Tibial artery (tissue), 4 donors: ENCODE results near the gene ADAMTS2.

ENCODE experiments used
- DNase-seq, 2 donors: peaks; one replicate each; pipeline ENCODE4 v3.0.0-alpha.2; 2019
- H3K27ac ChIP-seq, 2 donors: fragments of 200-600 bp; sonication (generic) in 1 of 2; 1 replicate in 1 of 2; 2 replicates in 1 of 2; pipeline ENCODE4 v1.5.1; 2018 to 2019; ENCODE audit warnings: mild to moderate bottlenecking in 1 of 2
- H3K27me3 ChIP-seq, 2 donors: fragments of 200-600 bp; sonication (generic) in 1 of 2; one replicate each; pipeline versions ENCODE4 v1.5.1 to v1.6.0; 2016 to 2019
- H3K36me3 ChIP-seq, 3 donors: fragments of 200-600 bp; sonication (generic) in 2 of 3; one replicate each; pipeline ENCODE4 v1.5.1; 2016 to 2019; ENCODE audit warnings: mild to moderate bottlenecking in 2 of 3
- H3K4me1 ChIP-seq, 4 donors: fragments of 200-600 bp; sonication (generic) in 2 of 4; 1 replicate in 3 of 4; 2 replicates in 1 of 4; pipeline ENCODE4 v1.5.1; 2016 to 2019
- H3K4me3 ChIP-seq, 2 donors: fragments of 200-600 bp; sonication (generic) in 1 of 2; 1 replicate in 1 of 2; 2 replicates in 1 of 2; pipeline ENCODE4 v1.5.1; 2018 to 2019; ENCODE audit warnings: mild to moderate bottlenecking in 2 of 2
- H3K9me3 ChIP-seq, 3 donors: fragments of 200-600 bp; sonication (generic) in 1 of 3; one replicate each; pipeline ENCODE4 v1.5.1; 2016 to 2019
- intact Hi-C: fragments of 100-400 bp; cut with DNase I; formaldehyde crosslinking; loops from one replicate; pipeline ENCODE4 v1.15.0; 2023; ENCODE audit warnings: low total_unique reads
- TF ChIP-seq, protein P1 (sequence below), 2 experiments: fragments of 200-600 bp in 1 of 2; fragments of 450-650 bp in 1 of 2; IDR thresholded peaks; one replicate each; pipeline ENCODE4 v1.5.1; 2017 to 2019; ENCODE audit warnings: antibody characterized with exemption in 2 of 2, mild to moderate bottlenecking in 1 of 2, moderate library complexity in 1 of 2

Gene ADAMTS2

DNA sequence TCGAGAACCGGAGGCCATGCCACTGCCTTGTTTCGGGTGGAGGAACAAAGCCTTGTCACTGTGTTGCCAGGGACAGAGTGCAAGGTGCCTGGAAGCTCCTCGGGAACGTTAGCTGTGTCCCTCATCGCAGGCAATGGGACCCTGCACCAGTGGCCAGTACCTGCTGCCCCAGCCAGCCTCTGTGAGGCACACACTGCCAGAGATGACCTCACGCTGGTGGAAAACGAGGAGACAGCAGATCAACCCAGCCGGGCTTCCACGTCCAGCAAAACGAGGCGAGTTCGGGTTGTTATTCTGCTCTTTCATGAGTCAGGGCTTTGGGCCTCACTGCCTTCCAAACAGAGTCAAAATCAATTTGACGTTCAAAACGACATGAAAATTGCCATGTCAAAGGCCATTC, 104.1 kb downstream of the ADAMTS2 start:
- Histone ChIP-seq H3K27ac (no peak overlapping the region), H3K4me1 (no peaks in the 10 kb centered on the region), H3K9me3 (no peaks in the 10 kb centered on the region), H3K4me3 (no peak overlapping the region), H3K27me3 (no peaks in the 10 kb centered on the region), H3K36me3 (peaks cover 0 to 9% (median 0%) of the 10 kb centered on the region in 3 donors)
- TF ChIP-seq, protein P1, sequence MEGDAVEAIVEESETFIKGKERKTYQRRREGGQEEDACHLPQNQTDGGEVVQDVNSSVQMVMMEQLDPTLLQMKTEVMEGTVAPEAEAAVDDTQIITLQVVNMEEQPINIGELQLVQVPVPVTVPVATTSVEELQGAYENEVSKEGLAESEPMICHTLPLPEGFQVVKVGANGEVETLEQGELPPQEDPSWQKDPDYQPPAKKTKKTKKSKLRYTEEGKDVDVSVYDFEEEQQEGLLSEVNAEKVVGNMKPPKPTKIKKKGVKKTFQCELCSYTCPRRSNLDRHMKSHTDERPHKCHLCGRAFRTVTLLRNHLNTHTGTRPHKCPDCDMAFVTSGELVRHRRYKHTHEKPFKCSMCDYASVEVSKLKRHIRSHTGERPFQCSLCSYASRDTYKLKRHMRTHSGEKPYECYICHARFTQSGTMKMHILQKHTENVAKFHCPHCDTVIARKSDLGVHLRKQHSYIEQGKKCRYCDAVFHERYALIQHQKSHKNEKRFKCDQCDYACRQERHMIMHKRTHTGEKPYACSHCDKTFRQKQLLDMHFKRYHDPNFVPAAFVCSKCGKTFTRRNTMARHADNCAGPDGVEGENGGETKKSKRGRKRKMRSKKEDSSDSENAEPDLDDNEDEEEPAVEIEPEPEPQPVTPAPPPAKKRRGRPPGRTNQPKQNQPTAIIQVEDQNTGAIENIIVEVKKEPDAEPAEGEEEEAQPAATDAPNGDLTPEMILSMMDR (IDR thresholded peaks at IDR 0.05): no peak
- intact Hi-C loops: no loop called here
- DNase-seq: peak; percentile 52 to 62

DNA sequence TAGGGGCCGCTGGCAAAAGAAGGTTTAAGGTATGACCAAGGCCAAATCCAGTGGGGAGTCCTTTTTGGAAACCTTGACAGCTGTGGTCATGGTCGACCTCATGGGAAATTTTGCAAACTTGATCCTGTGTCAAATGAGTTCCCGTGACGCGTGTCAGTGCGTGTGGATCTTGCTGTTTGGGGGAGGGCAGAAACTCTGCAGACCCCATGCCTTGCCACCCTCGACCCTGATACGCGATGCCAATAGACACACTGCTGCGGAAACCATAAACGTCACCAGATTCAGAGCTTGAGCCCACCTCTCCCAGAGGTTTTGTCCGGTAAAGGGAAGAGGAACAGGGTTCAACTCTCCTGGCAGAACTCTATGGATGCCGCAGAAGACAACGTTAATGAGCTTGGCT, 104.7 kb downstream of the ADAMTS2 start:
- intact Hi-C loops: no loop called here
- TF ChIP-seq, protein P1 (IDR thresholded peaks at IDR 0.05): no peak

DNA sequence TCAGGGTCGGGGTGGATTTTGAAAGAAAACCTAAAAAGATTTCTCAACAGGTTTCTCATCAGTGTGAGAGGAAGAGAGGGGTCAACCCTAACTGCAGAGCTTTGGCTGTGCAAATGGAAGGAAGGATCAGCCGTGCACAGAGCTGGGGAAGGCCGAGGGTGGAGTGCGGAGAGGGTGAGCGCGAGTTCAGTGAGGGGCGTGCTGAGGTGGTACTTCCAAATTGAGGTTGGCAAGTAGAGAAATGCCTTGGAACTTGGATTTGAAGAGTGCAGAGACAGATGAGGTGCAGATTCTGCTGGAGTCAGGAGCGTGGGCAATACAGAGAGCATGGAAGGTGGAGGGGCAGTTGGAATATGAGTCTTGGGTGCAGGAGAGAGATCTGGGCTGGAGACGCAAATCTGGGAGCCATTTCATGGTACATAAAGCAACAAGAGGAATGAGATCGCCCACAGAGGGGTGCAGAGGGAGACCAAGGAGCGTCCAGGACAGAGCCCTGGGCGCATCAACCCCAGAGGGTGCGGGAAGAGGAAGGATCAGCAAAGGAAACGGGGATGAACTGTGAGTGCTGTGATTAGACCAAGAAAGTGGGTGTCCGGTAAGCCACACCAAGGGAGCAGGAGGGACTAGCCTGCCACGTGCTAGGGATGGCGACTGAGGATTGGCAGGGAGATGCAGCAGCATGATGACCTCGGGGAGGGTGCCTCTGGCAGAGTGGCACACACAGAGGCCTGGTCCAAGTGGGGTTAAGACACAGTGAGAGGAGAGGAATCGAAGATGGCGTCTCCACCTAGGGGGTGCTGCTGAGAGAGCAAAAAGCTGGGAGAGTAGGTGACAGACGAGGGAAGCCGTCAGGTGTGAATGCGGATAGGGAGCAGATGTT, 105.8 kb downstream of the ADAMTS2 start:
- Histone ChIP-seq H3K4me1 (no peaks in the 10 kb centered on the region), H3K9me3 (no peaks in the 10 kb centered on the region), H3K4me3 (no peak overlapping the region), H3K36me3 (peaks cover 0 to 9% (median 0%) of the 10 kb centered on the region in 3 donors), H3K27ac (no peak overlapping the region), H3K27me3 (no peaks in the 10 kb centered on the region)
- peak in 1 of 2 donors; percentile 39 for DNase-seq
- TF ChIP-seq, protein P1 (IDR thresholded peaks at IDR 0.05): no peak
- intact Hi-C loops: no loop called here

More for the DNA sequence above, 104.7 kb downstream of the ADAMTS2 start:
- DNase-seq: peak in 1 of 2 donors; percentile 42
- H3K4me1 ChIP-seq: no peaks in the 10 kb centered on the region
- no peak overlapping the region for H3K27ac ChIP-seq
- no peak overlapping the region for H3K4me3 ChIP-seq
- no peaks in the 10 kb centered on the region for H3K27me3 ChIP-seq
- H3K36me3 ChIP-seq: peaks cover 0 to 9% (median 0%) of the 10 kb centered on the region in 3 donors
- H3K9me3 ChIP-seq: no peaks in the 10 kb centered on the region

DNA sequence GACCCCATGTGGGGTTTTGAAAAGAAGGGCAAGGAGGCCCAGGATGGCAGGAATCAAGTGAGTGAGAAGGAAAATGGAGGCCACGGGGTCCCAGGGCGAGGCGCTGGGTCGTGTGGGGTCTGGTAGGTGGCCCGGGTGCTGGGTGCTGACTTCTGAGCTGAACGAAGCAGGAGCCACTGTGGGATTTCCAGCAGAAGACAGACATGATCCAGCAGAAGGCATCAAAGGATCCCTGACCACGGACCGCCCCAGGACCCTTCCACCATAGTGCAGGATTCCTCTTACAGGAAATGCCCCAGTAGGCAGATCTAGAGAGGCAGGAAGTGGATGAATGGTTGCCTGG, 106.7 kb downstream of the ADAMTS2 start:
- H3K9me3 ChIP-seq: no peaks in the 10 kb centered on the region
- TF ChIP-seq, protein P1 (IDR thresholded peaks at IDR 0.05): no peak
- peaks cover 0 to 9% (median 0%) of the 10 kb centered on the region in 3 donors for H3K36me3 ChIP-seq
- peak in 1 of 2 donors; percentile 38 for DNase-seq
- no peaks in the 10 kb centered on the region for H3K27me3 ChIP-seq
- no peak overlapping the region for H3K27ac ChIP-seq
- no peaks in the 10 kb centered on the region for H3K4me1 ChIP-seq
- intact Hi-C loops: no loop called here
- no peak overlapping the region for H3K4me3 ChIP-seq

DNA sequence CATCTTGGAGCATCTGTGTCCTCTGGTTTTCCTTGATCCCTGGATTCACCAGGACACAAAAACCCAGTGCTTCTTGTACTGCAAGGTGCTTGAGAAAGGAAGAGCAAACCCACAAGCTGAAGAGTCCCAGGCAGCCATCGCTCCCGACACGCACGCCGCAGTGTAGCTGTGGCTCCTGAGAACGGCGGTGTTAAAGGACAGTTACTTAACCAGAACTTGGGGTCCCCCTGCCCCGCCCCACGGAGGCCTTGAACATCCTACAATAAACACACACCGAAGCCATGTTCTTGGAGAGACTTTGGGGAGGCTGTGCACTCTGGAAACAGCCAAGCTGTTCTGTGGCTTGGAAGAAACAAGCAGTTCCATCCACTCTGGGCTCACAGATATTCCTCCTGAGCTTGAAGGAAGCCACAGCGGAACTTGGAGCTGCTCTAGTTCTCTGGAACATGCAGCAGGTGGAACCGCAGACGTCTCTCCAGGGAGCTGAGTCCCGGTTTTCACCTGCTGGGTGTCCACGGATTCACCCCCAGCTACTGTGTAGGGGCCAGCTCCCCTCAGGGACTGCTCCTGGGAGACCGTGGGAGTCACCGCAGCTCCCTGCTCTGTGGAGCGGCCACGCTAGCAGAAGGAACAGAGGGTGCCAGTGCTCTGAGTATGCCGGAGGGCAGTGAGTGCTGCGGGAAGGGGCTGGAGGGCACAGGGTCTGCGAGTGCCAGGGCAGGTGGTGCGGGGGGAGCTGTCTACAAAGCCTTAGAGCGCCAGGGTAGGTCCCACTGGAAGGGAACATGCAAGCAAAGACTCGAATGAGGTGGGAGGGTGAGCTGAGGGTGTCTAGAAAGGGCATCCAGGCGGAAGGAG, 107.3 kb downstream of the ADAMTS2 start:
- intact Hi-C loops: no loop called here

More for the DNA sequence above, 107.3 kb downstream of the ADAMTS2 start:
- H3K4me1 ChIP-seq: no peaks in the 10 kb centered on the region
- no peak overlapping the region for H3K4me3 ChIP-seq
- no peaks in the 10 kb centered on the region for H3K27me3 ChIP-seq
- peak in 1 of 2 donors; percentile 58 for DNase-seq
- no peak overlapping the region for H3K27ac ChIP-seq
- H3K36me3 ChIP-seq: peaks cover 0 to 9% (median 0%) of the 10 kb centered on the region in 3 donors
- H3K9me3 ChIP-seq: no peaks in the 10 kb centered on the region
- TF ChIP-seq, protein P1 (IDR thresholded peaks at IDR 0.05): no peak
